ENCODE measurements around the gene NTHL1.

- no peak for TF ChIP-seq CTCF (conservative IDR thresholded peaks at IDR 0.05)
- TF ChIP-seq EZH2 (IDR thresholded peaks at IDR 0.05; ENCODE audit: low read depth) = no peak
These were observed 25.3 kb upstream of the NTHL1 start for GRCh38 chr16:2072926-2073325.

All from PC-9 (cell line).